ENCODE measurements around the gene CPVL.

- no peak for TF ChIP-seq CTCF (IDR thresholded peaks at IDR 0.05; ENCODE audit: low read depth, low read length)
- no peak for TF ChIP-seq EZH2phosphoT487 (IDR thresholded peaks at IDR 0.05; ENCODE audit: low read depth)
These were observed 70.7 kb downstream of the CPVL start for GRCh38 chr7:29075606-29076005.

All from OCI-LY3 (cell line).